Measurements from ENCODE around the gene ARHGAP22. TPM values are rescaled to one million over a fixed set of nuclear protein-coding genes. Genes with fewer than 3 reads are reported as not detected.
A peak's percentile ranks its signal among the peaks of the same experiment; 100 is the strongest.

ARHGAP22 gene
- total RNA-seq, 3 donors from 2014 or later (not counting 1 experiment from before 2014, with no cell fraction given): 0.21 to 0.40 TPM; not detected in 1

DNA sequence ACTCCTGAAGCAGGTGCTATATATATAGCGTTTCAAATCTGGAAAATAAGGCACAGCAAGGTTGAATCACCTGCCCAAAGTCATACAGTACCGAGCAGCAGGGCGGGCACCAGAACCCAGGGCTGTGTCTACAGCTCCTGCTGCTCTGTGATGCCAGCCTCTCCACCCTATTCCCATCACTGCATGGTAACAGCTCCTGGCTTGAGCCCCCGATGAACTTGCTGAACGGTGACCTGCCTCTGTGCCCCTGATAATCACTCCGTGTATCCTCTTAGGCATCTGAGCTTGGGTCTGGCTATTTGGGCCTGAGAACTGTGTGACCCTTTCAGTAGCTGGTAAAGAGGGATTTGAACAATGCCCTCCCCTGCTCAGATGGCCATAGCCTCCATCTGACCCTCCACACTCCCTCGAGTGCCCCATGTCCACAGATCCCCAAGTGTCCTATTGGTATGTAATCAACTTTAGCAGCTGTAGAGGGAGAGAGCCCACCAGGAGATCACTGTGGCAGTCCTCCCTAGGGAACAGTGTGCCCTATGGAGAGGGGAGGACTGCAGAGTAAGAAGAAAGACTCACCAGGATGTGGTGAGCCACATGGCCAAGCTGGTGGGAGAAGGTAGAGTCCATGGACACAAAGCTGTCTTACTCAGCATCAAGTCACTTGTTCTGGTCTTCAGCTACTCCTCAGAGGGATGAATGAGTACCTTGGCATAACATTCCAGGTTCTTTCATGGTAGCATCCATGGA lies 1.1 kb upstream of the ARHGAP22 start:
- intact Hi-C loops (cut with micrococcal nuclease): no loop called here
- H3K4me3 ChIP-seq (ENCODE audit: low read length): no peak overlapping the region

DNA sequence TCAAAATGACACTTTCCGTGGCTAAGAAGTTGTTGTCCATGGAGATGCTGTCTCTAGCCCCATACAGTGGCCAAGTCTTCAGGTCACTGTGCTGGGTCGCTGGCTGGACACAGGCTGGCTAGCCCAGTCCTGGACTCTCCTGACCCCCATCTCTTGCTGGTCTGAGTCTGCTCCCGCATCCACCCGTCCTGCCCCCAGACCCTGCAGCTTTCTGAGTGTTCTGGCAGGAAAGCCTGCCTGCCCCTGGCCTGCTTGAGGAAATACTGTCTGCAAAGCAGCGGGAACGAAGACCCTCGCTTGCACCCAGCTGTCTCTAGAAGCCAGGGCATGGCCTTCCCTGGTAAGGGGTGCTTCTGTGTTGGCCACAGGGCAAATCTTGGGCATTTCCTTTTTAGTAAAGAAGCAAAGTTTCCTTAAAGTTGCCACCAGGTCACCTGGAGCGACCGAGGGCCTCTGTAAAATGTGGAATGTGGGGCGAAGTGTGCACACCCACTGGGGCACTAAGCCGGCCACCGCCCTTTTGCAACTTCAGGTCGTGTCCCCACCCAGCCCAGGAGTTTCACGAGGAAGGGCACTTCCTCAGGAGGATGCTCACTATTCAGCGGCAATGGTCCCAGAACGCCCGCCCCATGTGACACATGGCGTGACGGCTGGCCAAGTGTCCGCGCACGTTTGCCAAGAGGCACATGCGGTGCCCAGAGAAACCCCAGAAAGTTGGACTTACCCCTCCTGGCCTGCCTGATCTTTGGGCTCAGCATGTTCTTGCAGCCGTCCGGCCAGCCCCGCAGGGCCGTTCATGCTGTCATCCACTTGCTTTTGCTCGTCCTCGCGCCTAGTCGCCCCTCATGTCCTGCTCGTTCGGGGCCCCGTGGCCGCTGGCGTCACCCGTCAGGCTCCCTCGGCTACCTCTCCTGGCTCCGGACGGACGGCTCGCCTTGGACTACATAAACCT lies 558 bp downstream of the ARHGAP22 start:
- Histone ChIP-seq H3K4me1 (ENCODE audit: control insufficient read depth, insufficient read depth, low read length) (peaks cover 14% of the 10 kb centered on the region), H3K36me3 (ENCODE audit: control insufficient read depth, insufficient read depth, low read length) (no peaks in the 10 kb centered on the region), H3K27ac (ENCODE audit: low read length) (no peak overlapping the region), H3K9me3 (ENCODE audit: control insufficient read depth, insufficient read depth, low read length) (no peaks in the 10 kb centered on the region), H3K27me3 (ENCODE audit: control insufficient read depth, insufficient read depth, low read length) (peaks cover 10% of the 10 kb centered on the region), H3K4me3 (ENCODE audit: low read length) (peak overlapping the region; percentile 17)
- ATAC-seq (no peak), DNase-seq (no peak)
- Mint-ChIP-seq H3K27me3 (ENCODE audit: low read depth in 2 of 2) (peaks cover 27 to 31% of the 10 kb centered on the region in 2 donors), H3K27ac (no peak overlapping the region), H3K4me3 (no peak overlapping the region), H3K9me3 (no peaks in the 10 kb centered on the region), H3K36me3 (no peaks in the 10 kb centered on the region), H3K4me1 (peaks cover 0 to 5% of the 10 kb centered on the region in 2 donors)
- TF ChIP-seq, protein P1, sequence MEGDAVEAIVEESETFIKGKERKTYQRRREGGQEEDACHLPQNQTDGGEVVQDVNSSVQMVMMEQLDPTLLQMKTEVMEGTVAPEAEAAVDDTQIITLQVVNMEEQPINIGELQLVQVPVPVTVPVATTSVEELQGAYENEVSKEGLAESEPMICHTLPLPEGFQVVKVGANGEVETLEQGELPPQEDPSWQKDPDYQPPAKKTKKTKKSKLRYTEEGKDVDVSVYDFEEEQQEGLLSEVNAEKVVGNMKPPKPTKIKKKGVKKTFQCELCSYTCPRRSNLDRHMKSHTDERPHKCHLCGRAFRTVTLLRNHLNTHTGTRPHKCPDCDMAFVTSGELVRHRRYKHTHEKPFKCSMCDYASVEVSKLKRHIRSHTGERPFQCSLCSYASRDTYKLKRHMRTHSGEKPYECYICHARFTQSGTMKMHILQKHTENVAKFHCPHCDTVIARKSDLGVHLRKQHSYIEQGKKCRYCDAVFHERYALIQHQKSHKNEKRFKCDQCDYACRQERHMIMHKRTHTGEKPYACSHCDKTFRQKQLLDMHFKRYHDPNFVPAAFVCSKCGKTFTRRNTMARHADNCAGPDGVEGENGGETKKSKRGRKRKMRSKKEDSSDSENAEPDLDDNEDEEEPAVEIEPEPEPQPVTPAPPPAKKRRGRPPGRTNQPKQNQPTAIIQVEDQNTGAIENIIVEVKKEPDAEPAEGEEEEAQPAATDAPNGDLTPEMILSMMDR (IDR thresholded peaks at IDR 0.05): no peak
- intact Hi-C loops (cut with micrococcal nuclease): no loop called here
- WGBS (ENCODE audit: insufficient coverage): 24% methylated on average over 42 of the region's 42 CpGs

More for the DNA sequence above, 1.1 kb upstream of the ARHGAP22 start:
- Mint-ChIP-seq H3K27me3 (ENCODE audit: low read depth in 2 of 2) (peaks cover 27 to 31% of the 10 kb centered on the region in 2 donors), H3K4me1 (peaks cover 0 to 5% of the 10 kb centered on the region in 2 donors), H3K27ac (no peak overlapping the region), H3K4me3 (no peak overlapping the region), H3K36me3 (no peaks in the 10 kb centered on the region), H3K9me3 (no peaks in the 10 kb centered on the region)
- DNase-seq: no peak
- Histone ChIP-seq H3K27me3 (ENCODE audit: control insufficient read depth, insufficient read depth, low read length) (peaks cover 10% of the 10 kb centered on the region), H3K4me1 (ENCODE audit: control insufficient read depth, insufficient read depth, low read length) (peaks cover 14% of the 10 kb centered on the region), H3K27ac (ENCODE audit: low read length) (no peak overlapping the region), H3K36me3 (ENCODE audit: control insufficient read depth, insufficient read depth, low read length) (no peaks in the 10 kb centered on the region), H3K9me3 (ENCODE audit: control insufficient read depth, insufficient read depth, low read length) (no peaks in the 10 kb centered on the region)
- no peak for ATAC-seq
- TF ChIP-seq, protein P1 (IDR thresholded peaks at IDR 0.05): no peak
- 92% methylated on average over 7 of the region's 7 CpGs for WGBS (ENCODE audit: insufficient coverage)

DNA sequence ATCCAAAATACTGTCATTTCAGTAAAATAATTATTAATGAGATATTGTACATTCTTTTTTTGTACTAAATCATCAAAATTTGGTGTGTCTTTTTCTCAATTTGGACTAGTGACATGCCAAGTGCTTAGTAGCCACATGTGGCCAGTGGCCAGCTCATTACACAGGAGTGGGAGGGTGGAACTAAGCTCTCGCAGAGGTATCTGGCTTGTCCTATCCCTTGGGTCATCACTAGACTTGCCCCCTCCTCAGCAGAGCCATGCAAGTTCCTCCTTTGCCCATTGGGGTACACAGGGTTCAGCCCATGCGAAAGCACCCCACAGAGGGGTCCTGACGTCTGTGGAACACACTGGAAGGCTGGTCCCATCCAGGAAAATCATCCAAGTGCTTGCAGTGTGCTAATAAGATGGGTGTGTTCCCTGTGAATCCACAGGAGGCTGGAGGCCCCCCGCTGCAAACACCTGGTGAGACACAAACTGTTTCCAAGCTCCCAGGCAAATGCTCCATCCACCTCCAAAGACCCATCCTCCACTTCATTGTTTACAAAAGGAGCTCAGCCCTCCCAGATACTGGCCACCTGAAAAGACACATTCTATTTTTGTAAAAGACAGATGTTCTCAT lies 1.3 kb downstream of the ARHGAP22 start:
- H3K27me3 Mint-ChIP-seq (ENCODE audit: low read depth in 2 of 2): peaks cover 29 to 31% of the 10 kb centered on the region in 2 donors
- H3K4me3 ChIP-seq (ENCODE audit: low read length): no peak overlapping the region

More for the DNA sequence above, 1.3 kb downstream of the ARHGAP22 start:
- Histone ChIP-seq H3K27ac (ENCODE audit: low read length) (no peak overlapping the region), H3K27me3 (ENCODE audit: control insufficient read depth, insufficient read depth, low read length) (peaks cover 10% of the 10 kb centered on the region), H3K4me1 (ENCODE audit: control insufficient read depth, insufficient read depth, low read length) (peaks cover 14% of the 10 kb centered on the region), H3K36me3 (ENCODE audit: control insufficient read depth, insufficient read depth, low read length) (no peaks in the 10 kb centered on the region), H3K9me3 (ENCODE audit: control insufficient read depth, insufficient read depth, low read length) (no peaks in the 10 kb centered on the region)
- no peaks in the 10 kb centered on the region for H3K9me3 Mint-ChIP-seq
- intact Hi-C loops (cut with micrococcal nuclease): no loop called here
- no peak overlapping the region for H3K27ac Mint-ChIP-seq
- peaks cover 0 to 5% of the 10 kb centered on the region in 2 donors for H3K4me1 Mint-ChIP-seq
- no peaks in the 10 kb centered on the region for H3K36me3 Mint-ChIP-seq
- WGBS (ENCODE audit: insufficient coverage): 84% methylated on average over 4 of the region's 4 CpGs
- no peak for DNase-seq
- no peak for ATAC-seq
- TF ChIP-seq, protein P1 (IDR thresholded peaks at IDR 0.05): no peak
- H3K4me3 Mint-ChIP-seq: no peak overlapping the region
